ENCODE results near the gene RAI2.
"Not testable (repeated sequence)": the region's sequence is repeated elsewhere in the genome, so short reads cannot be mapped to it uniquely, and the experiment has no call there.

The RAI2 gene

DNA sequence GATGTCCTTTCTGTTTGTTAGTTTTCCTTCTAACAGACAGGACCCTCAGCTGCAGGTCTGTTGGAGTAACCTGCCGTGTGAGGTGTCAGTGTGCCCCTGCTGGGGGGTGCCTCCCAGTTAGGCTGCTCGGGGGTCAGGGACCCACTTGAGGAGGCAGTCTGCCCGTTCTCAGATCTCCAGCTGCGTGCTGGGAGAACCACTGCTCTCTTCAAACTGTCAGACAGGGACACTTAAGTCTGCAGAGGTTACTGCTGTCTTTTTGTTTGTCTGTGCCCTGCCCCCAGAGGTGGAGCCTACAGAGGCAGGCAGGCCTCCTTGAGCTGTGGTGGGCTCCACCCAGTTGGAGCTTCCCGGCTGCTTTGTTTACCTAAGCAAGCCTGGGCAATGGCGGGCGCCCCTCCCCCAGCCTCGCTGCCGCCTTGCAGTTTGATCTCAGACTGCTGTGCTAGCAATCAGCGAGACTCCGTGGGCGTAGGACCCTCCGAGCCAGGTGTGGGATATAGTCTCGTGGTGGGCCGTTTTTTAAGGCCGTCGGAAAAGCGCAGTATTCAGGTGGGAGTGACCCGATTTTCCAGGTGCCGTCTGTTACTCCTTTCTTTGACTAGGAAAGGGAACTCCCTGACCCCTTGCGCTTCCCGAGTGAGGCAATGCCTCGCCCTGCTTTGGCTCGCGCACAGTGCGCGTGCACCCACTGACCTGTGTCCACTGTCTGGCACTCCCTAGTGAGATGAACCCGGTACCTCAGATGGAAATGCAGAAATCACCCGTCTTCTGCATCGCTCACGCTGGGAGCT, 74.3 kb downstream of the RAI2 start:
- not testable (repeated sequence) for DNase-seq (ENCODE audit: low read depth)

DNA sequence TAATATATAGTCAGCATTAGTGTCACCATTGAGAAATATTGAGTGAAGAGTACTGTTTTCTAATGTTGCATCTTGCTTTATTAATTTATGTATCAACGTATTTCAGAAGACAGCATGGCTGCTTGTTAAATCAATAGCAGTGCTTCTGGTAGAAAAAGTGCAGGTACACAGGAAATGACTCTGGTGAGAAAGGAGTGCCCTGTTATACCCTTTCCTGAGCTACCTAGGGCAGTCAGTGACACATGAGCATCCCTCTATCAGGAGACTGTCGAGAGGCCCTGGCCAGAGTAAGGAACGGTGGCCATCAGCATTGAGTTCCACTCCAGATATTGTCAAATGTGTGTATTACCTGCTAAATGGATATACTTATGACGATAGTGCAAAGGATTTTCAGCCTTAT, 81.7 kb downstream of the RAI2 start:
- no peak for DNase-seq (ENCODE audit: low read depth)

- DNase-seq (ENCODE audit: low read depth), result no peak
These were observed 82.1 kb downstream of the RAI2 start for GRCh38 chrX:17778997-17779396.

GRCh38 chrX:17774053-17774452, 87.0 kb downstream of the RAI2 start:
- no peak for DNase-seq (ENCODE audit: low read depth)

- no peak for DNase-seq (ENCODE audit: low read depth)
These were observed 87.7 kb downstream of the RAI2 start for GRCh38 chrX:17773221-17773876.

DNA sequence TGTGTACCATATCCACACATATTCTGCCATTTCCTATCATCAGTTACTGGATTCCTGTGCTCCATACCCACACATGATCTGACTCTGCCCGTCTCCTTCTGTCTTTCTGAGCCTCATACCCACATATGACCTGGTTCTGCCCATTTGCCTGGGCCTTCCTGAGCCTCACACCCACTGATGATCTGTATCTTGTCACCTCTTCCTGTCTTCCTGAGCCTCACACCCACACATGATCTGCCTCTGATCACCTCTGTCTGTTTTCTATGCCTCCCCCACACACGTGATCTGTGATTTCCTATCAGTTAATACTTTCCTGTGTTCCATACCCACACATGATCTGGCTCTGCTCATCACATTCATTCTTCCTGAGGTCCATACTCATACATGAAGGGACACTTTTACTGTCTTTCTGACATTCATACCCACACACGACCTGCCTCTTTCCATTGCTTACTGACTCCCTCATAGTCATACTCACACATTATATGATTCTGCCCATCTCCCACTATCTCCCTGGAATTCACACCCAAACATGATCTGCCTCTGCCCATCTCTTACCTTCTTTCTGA, 91.3 kb downstream of the RAI2 start:
- DNase-seq (ENCODE audit: low read depth), result no peak

- DNase-seq (ENCODE audit: low read depth), result no peak
These were observed 92.1 kb downstream of the RAI2 start for GRCh38 chrX:17768997-17769396.

- DNase-seq (ENCODE audit: low read depth), result no peak
These were observed 93.4 kb downstream of the RAI2 start for GRCh38 chrX:17767734-17768133.

DNA sequence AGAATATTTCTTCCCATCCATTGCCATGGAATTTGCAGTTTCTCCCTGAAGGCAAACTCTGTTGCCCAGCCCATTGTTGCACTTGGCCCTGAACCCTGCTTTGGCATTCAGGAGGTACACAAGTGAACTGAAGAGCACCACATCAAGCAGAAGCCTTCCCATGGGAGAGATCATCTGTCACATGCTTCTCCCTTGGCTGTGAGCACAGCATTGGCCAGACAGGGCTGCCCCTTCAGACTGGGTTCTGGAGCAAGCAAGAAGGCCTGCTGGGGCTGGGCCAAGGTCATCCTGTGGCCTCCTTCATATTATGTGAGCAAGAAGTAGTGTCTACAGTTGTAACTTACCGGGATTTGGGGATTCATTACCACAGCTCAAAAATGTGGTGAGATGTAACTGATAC, 101.1 kb downstream of the RAI2 start:
- DNase-seq (ENCODE audit: low read depth), result no peak

DNA sequence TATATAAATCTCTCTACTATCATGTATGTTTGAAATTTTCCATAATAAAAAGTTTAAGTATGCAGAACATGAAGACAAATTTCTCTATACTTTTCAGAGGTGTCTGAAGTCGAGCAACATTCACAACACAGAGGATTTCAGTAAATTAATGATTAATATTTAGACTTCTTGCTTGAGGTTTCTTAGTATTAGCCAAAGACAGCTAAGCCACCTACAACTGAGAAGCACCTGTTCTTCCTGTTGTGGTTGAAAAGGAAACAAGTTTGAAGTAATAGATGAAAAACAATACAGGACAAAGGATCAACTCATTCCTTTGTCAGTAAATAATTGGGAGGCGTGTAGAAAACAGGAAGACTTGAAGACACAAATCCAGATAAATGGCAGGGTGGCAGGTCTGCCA, 102.7 kb downstream of the RAI2 start:
- DNase-seq (ENCODE audit: low read depth), result no peak

DNA sequence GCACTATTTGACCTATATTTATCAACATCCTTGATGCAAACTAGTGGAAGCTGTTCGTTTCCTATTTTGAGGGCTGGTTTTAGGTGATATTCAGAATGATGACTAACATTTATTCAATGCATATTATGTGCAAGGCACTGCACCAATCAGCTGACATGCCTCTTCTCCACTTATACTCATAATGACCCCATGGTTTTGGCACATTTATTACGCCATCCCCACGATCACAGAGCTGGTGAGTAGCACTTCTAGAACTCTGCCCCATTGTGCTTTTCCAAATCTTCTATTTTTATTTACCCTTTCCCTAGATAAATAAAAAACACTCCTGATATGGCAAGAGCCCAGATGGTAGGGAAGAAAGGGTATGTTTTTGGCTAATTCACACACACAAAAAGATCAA, 110.7 kb downstream of the RAI2 start:
- DNase-seq (ENCODE audit: low read depth), result no peak
